ENCODE results near the gene VGLL4. TPM values are rescaled to one million over a fixed set of nuclear protein-coding genes. Genes with fewer than 3 reads are reported as not detected.

Gene VGLL4
- total RNA-seq, 1 experiment from 2014 or later: 57.4 TPM

DNA sequence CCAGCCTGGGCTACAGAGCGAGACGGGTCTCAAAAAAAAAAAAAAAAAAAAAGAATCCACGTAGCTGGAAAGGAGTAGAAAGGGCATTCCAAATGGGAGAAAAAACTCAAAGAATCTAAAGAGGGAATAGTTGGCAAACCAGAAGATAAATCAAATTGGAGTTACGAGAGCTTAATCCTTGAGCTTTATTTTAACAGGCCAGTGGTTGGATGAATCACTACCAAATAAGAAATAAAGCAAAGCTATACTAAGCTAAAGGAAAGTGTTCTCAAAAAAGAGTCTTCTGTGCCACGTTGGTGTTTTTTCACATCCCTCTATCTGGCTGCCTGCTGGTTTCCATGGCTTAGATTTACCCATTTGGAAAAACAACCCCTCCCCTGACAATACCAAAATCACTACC, 14.0 kb downstream of the VGLL4 start:
- no peak for DNase-seq (ENCODE audit: low read depth)

DNA sequence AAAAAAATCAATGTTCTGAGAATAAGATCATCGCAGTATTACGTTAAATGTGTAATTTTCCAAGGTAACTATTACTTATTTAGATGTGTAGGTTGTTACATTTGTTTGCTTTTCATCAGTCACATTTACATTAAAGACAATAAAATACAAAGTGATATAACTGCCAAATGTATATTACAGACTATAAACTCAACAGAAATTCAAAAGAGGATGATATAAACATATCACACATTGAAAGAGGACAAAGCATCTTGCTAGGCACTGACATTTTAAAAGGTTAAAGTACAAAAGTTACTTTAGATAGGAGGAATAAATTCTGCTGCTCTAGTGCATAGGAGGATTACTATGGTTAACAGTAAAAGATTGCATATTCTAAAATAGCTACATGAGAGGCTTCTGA, 16.1 kb downstream of the VGLL4 start:
- DNase-seq (ENCODE audit: low read depth): no peak

DNA sequence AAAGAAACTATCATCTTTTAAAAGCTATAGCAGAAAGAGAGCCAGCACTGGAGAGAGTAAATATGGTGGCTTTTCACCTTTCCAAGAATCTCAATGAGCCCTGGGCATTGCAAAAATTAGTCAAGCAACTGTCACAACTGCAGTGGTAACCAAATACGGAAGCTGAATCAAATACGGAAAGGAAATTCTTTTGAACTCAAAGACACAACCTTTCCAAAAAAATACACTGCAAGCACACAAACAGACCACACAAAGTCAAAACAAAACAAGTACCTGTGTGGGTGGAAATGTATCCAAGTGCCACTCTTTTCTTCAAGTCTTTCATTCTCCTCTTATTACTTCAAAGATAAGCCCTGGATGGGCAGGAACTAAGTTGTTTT, 17.6 kb downstream of the VGLL4 start:
- DNase-seq (ENCODE audit: low read depth): no peak

- no peak for DNase-seq (ENCODE audit: low read depth)
Observed at GRCh38 chr3:11625376-11626083, 18.2 kb downstream of the VGLL4 start.

DNA sequence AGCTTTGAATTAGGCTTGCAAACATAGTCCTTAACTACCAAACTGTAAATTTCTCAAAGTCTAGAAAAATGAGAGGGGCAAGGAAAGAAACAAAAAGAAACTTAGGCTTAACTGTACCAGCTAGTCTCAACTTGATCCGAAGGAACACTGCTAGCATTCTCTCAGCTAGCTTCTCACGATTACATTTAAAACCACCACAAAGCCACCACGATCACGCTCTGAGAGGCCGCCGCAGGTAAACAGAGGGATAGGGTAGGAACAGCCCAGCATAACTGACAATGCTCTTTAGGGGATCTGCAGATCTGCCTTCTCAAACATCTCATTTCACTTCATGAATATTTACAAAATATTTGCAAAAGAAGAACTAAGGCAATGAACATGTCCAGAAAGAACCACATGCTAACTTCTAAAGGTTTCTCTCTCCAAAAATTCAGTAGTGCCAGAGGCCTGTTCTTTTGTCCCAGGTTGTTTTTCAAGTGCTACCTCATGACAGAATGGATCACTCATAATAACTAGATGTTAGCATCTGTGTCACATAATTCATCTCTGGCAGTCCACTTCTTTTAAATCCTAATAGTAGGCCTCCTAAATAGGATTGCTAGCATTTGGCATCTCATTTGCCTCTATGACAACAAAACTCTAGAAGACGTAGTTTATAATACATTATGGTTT, 18.9 kb downstream of the VGLL4 start:
- no peak for DNase-seq (ENCODE audit: low read depth)

DNA sequence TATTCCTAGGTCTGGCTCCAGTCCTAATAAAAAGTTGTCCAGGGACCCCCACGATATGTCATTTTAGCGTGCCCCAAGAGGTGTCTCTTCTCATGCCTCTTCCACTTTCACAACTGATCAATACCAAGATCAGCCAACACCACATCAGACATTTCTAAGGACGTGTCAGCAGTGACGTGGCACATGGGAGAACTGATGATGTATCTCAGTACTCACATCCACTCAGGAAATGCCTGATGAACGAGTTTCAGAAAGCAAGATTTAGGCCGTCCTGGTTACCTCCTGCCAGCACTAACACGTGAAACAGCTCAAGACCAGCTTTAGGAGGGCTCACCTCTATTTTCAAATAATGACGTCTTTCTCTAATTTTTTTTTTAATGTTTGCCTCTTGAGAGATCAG, 19.6 kb downstream of the VGLL4 start:
- DNase-seq (ENCODE audit: low read depth): peak; percentile 12

DNA sequence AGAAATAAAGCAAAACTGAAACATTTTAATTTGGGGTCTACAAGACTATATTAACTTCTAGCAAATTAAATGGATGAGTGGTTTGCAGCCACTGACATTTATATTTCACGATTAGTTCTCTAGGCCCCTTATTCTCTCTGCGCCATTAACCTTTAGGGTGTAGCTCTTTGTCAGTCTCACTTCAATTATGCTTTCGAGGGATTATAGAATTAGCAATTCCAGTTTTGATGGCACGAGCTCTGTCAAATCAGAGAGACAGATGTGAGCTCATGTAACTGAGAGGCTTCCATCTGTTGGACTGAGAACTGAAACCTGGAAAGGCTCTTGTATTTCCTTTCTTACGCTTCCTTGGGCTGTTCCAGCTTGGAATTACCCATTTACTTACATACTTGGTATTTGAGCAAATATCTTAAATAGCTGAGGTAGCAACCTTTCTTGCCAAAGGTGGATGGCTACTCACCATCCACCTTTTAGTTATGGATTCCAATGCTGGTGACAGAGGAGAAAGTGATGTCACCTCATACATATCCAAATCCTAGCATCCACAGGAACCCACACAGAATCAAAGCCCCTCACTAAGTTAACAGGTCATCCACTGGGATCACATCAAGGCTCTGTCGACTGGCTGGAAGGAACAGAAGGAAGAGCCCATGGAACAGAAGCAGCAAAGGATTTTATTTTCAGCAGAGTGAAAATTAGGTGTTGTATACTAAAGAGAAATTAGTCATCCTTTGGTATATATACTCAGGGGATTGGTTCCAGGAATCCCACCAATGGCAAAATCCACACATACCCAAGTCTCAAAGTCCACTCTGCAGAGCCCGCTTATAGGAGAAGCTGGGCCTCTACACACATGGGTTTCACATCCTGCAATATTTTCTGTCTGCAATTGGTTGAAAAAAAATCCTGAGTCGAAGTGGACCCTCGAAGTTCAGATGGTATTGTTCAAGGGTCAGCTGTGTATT, 20.8 kb downstream of the VGLL4 start:
- no peak for DNase-seq (ENCODE audit: low read depth)

DNA sequence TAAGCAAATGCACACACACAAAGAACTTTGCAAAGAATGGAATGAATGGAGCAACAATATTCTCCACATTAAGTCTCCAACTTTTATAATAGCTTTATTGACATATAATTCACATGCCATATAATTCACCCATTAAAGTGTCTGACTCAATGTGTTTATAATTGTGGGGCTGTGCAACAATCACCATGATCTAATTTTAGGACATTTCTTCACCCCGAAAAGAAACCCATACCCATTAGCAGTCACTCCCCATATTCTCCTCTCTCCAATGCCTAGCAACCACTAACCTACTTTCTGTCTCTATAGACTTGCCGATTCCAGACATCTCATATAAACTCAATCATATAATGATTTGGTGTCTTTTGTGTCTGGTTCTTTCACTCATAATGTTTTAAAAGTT, 22.6 kb downstream of the VGLL4 start:
- no peak for DNase-seq (ENCODE audit: low read depth)

DNA sequence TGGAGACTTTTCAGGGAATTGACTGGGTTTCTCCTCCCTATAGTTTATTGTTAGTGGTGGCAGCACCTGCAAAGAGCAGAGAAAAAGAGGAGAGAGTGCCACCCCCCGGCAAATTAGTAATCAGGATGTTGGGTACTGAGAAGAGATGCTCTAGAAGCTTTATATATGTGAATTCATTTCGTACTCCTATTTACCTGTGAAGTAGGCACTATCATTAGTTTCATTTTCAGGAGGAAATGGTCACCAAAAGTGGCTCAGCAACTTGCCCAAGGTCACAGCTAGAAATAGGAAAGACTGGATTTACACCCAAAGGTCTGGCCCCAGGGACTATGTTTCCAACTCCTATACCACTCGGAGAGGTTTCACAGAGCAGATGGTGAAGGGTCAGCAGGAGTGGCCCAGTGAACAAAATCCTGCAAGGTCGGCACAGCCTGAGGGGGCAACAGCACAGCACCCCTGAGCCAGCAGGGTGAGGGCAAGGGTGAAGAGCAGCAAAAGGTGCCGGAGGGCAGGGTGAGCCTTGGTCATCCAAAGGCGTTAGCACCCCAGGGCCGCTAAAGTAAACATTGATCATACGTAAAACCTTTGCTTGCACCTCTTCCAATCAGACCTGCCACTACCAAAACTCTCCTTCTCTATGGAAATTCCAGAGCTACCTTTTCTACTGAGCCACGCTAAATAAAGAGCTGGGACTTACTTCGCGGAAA, 23.6 kb downstream of the VGLL4 start:
- DNase-seq (ENCODE audit: low read depth): no peak

DNA sequence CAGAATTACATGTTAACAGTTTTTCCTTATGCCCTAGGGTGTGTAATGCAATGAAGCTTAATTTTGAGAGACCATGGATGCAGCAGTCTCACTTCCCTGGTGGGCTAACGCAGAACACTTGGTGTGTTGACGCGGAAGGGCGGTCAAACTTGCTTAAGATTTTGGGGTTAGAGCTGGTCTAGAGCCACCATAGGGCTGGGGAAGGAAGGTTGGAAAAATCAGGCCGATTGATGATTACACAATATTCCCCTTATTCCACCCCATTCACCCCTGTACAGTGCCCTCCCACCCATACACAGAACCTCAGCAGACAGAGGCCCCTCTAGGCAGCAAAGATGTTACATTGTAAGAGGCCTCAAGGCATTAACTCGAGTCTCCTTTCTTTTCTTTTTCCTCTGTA, 24.3 kb downstream of the VGLL4 start:
- no peak for DNase-seq (ENCODE audit: low read depth)

DNA sequence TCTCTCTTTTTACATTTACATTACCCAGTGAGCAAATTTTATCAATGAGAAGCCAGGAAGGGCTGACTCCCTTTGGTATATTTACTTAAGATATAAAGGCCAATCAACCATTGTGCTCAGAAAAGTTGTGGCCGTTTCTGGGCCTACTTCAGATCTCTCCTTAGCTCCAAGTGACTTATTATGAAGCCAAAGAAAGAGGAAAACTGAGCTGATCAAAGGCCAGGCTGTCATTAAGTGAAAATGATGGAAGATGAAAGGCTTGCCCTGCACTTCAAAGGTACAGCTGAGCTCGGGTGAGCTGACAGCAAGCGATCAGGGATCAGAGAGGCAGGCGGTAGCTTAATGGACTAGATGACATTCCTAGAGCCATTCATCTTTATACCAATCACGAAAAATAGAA, 24.8 kb downstream of the VGLL4 start:
- no peak for DNase-seq (ENCODE audit: low read depth)

GRCh38 chr3:11616551-11616950, 27.2 kb downstream of the VGLL4 start:
- DNase-seq (ENCODE audit: low read depth): no peak

DNA sequence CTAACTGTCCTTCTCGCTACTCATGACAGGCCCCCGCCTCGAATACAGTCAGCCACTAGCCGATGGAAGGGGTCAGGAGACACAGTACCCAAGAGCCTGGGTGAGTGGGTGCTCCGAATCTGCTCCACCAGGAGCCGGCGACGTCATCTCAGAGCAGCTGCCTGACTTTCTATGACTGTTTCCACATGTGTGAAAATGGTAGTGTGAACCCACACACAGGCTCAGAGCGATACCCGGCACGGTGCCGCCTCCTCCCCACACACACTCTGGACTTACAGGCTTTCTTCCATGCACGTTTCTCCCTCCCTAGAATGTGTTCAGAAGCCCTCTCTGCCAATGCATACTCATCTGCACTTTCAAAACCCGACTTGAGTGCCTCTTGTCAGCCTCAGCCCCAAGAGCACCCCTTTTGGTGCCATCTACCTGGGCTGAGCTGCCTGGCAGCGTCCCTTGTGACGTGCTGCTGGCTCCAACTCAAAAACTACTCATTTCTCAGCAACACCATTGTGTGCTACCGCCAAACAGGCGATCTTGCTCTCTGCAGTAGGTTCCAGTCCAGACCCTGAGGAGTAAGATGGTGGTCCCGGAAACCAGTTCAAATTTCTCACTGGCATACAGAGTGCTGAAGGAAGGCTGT, 29.7 kb downstream of the VGLL4 start:
- no peak for DNase-seq (ENCODE audit: low read depth)

- DNase-seq (ENCODE audit: low read depth): no peak
Observed at GRCh38 chr3:11613319-11613718, 30.4 kb downstream of the VGLL4 start.

DNA sequence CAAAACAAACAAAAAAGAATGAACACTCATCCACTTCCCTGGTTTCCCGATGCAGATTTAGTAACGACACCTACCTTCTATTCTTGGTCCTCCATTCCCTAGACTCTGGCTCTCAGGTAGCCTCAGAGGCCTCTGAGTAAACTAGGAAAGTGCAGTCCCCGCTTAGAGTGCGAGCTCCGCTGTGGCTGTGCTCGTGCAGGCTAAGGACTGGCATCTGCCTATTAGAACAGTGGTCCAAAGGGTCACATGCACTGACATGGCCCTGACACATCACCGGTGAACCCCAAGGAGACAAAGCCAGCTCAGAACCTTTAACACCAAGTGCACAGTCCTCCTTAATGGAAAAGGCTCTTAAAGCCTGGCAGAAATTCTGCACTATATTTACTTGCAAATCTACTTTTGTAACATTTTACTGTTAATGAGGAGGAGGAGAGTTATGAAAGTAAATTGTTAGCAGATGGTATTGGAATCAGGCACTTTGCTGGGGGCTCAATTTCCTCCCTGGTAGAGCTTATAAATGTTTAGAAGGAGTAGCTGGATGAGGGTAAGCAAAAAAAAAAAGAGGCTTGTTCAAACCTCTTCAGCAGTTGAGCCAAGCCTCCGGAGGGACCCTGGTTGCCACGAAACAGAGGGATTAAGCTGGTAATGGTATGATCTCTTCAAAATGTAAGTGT, 31.1 kb downstream of the VGLL4 start:
- no peak for DNase-seq (ENCODE audit: low read depth)

DNA sequence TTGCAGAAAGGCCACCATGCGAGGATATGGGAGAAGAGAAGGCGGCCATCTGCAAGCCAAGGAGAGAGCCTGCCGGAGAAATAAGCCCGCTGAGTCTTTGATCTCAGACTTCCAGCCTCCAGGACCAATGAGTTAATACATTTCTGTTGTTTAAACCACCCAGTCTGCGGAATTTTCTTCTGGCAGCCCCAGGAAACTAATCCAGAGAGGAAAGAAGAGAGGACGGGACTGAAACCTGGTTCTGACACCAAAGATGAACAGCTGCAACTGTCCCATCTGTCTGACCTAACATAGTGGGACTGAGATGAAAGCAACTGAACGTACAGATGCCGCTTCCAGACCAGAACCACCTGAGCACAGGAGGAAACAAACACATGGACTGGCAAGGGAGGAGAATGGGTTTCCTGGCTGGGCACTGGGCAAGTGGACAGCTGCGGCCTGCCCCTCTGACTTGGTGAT, 32.3 kb downstream of the VGLL4 start:
- no peak for DNase-seq (ENCODE audit: low read depth)

- no peak for DNase-seq (ENCODE audit: low read depth)
Observed at GRCh38 chr3:11610700-11611275, 32.9 kb downstream of the VGLL4 start.

- DNase-seq (ENCODE audit: low read depth): peak; percentile 98
Observed at GRCh38 chr3:11610044-11610671, 33.6 kb downstream of the VGLL4 start.

DNA sequence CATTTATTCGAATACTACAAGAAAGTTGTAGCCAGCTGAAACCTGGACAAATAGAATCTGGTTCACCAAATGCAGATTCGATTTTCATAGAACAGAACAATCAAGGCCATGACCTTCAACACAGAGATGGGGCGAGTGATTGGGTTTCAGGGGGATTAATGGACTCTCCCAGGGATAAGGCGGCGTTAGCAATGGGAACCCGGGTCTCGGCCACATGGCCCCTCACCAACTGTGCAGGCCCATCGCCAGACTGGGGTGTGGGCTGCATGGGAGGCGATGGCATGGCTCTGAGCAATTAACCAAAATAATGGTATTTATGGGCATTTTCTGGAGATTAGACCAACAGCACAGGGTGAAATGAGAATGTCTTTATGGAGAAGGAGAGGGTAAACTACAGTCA, 34.2 kb downstream of the VGLL4 start:
- no peak for DNase-seq (ENCODE audit: low read depth)
